HUDEP-2 (cell line): ENCODE data around the gene MMD.
"Not testable (repeated sequence)": the region's sequence is repeated elsewhere in the genome, so short reads cannot be mapped to it uniquely, and the experiment has no call there.

Source experiments
- DNase-seq, 76 experiments: peaks; one replicate each; lab custom pipeline; 2025; ENCODE audit not compliant: unreplicated experiment in 76 of 76; lab: John Stamatoyannopoulos, UW

The MMD gene, protein sequence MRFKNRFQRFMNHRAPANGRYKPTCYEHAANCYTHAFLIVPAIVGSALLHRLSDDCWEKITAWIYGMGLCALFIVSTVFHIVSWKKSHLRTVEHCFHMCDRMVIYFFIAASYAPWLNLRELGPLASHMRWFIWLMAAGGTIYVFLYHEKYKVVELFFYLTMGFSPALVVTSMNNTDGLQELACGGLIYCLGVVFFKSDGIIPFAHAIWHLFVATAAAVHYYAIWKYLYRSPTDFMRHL

DNA sequence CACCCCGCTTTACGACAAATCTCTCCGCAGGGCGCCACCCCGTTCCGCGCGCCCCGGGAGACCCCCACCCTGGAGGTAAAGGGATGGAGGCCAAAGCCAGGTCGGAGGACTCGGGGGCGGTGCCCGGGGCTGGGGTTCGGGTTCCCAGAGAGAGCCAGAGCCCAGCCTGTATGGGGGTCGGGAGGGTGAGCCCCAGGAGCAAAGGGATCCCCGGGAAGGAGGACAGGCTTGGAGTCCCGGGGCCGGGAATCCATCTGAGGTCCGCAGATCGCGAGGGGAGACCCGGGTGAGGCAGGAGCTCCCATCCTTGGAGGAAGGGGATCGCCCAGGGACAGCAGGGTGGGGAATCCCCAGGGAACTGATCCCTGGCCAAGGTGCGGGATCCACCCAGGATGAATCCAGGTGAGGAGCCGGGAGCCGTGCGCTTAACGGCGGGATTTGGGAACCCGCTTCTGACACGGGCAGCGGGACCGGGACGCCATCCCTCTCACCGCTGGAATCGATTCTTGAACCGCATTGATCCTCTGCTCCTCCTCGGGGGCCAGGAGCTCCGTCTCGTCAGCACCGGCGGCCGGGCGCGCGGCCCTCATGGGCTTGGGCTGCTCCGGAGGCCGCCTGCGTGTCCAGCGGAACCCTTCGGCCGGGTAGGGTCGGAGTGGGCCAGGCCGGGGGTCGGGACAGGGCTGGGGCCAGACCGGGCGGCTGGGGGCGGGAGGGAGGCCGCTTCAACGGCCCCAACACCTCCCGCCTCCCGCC is at the start of gene MMD:
TSS of gene MMD (minus strand) at position 657 of the 756 bp plus-strand sequence. CDS start at position 517, 140 bp downstream.
- DNase-seq = peak in 9 of 76 experiments; percentile 9 to 61 (median 35)

DNA sequence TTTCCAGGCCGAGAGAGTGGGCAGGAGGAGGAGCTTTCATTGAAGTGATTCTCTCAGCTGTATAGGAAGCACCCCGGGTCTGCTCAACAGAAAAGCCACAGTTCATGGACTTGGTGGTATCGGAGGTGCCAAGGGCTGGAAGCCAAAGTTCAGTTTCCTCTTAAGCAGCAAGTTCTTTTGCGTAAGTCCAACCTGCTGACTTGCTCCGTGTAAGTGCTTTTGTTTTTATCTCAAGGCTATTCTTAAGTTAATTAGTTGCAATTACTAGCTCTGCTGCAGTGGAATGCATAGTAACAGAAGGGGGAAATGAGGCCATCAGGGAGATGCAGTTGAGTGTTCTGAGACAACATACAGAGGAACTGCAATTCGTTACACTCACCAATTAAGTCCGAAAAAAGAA is 45.0 kb upstream of the MMD start:
- DNase-seq = no peak

DNA sequence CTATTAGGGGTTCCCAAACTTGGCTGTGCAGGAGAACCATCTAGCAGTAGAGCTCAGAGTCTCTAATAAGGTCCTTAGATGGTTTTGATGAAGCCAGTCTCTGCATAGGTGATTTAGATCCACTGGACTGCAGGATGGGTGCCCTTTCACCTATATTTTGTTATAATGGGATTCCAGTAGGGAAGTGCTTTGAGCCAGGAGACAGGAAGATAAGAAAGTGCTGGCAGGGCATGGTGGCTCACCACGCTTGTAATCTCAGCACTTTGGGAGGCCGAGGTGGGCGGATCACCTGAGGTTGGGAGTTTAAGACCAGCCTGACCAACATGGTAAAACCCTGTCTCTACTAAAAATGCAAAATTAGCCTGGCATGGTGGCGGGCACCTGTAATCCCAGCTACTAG is 44.1 kb upstream of the MMD start:
- DNase-seq = not testable (repeated sequence)

DNA sequence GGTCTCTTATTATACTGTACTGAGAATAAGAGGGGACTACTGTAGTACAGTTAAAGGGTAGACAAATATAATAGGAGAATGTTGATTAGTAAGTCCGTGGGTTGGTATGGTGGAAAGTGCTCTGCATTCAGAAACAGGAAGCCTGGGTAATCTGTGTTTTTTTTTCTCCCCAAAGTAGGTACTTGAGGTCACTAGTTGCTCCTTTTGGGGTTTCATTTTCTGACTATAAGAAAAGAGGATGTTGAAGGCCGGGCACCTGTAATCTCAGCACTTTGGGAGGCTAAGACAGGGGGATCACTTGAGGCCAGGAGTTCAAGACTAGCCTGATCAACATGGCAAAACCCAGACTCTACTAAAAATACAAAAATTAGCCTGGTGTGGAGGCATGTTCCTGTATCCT is 42.0 kb upstream of the MMD start:
- DNase-seq = no peak

DNA sequence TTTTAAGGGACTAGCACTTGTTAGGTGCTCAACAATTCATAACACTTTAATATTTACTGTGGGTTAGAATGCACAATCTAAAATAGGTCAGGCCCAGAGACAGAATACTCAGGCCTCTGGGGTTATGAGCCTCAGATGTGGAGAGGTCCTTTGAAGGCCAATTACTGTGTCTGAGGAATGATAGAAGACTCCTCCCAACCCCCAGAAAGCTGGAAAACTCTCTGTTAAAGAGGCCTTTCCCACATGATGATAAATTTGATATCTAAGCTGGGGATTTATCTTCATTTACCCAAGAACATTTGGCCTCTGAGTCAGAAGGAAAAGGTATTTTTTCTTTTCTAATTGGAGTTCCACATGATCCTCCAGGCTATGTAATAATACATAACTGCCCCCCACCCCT is 41.1 kb upstream of the MMD start:
- DNase-seq = no peak

DNA sequence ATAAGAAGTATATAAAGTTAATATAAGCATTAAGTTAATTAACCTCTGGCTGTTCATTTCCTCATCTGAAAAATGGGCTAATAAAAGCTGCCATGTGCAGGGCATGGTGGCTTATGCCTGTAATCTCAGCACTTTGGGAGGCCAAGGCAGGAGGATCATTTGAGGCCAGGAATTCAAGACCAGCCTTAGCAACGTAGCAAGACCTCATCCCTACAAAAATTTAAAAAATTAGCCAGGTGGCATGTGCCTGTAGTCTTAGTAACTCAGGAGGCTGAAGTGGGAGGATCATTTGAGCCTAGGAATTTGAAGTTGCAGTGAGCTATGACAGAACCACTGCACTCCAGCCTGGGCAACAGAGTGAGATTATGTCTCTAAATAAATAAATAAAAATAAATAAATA is 40.6 kb upstream of the MMD start:
- no peak for DNase-seq

DNA sequence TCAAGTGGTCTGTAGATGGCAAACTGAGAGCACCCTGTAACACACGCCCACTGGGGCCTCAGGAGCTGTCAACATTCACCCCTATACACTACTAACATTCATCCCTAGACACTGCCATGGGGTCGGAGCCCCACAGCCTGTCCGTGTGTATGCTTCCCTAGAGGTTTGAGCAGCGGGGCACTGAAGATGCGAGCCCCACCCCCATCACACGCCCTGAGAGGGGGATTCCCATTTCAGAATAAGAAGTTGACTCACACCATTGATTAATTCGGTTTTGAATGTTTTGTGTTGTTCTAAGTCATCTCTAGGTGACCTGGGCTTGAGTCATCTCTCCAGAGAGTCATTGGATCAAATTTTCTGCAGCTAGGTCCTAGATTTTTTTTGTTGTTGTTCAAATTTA is 37.3 kb upstream of the MMD start:
- no peak for DNase-seq

DNA sequence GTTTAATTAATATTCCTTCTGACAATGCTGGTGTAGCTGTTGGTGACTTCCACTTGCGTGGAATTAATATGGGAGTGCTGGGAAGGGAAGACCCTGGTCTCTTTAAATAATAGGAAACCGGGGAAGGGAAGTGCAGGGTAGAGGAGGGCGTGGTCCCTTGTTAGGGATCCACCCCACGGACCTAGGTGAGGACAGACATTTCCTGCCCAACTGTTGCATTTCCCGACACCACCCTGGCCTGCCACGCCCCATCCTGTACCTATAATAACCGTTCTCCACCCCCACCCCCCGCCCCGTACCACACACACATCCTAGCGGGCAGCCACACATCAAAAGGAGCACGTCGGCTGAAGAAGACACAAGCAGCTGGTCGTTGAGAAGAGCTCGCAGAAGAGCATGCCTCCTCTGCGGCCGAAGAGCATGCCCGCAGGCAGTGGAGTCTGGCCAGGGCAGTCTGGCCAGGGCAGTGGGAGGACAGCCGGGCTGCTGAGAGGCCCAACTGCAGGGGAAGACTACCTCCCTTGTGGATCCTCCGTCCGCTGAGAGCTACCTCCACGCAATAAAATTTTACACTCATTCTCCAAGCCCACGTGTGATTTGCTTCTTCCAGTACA is 36.8 kb upstream of the MMD start:
- no peak for DNase-seq

DNA sequence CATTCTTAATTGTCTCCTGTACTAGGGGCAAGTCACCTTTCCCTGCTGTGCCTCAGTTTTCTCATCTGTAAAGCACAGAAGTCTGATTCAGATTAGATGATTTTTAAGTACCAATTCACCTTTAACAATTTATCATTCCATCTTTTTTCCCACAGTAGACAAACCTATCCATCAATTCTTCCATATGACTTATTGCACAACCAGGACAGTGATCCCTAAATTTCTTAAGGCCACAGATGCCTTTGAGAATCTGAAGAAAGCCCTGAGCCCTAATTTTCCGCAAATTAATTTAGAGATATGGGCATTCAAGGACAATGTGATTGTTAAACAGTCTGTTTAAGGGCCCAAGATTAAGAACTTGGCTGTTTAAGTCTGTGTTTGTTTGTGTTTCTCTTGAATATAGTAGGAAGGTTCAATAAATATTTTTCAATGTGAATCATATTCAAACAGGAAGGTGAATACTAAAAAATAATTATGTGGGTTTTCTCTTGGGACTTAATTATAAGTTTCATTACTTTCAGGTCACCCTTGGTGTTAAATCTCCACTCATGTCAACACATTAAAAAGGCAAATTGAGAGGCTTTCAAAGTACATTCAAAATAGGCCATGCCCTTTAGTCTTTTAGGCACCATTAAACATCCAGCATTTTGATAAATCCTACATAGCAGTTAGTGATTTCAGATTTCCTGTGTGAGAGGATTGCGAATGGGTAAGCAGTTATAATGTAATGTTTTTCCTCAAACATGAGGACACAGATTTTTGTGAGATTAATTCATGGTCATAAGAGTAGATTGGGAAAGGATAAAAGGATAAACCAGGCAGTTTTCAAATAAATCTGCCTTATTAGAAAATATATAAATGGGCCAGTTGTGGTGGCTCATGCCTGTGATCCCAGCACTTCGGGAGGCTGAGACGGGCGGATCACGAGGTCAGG is 34.9 kb upstream of the MMD start:
- no peak for DNase-seq

DNA sequence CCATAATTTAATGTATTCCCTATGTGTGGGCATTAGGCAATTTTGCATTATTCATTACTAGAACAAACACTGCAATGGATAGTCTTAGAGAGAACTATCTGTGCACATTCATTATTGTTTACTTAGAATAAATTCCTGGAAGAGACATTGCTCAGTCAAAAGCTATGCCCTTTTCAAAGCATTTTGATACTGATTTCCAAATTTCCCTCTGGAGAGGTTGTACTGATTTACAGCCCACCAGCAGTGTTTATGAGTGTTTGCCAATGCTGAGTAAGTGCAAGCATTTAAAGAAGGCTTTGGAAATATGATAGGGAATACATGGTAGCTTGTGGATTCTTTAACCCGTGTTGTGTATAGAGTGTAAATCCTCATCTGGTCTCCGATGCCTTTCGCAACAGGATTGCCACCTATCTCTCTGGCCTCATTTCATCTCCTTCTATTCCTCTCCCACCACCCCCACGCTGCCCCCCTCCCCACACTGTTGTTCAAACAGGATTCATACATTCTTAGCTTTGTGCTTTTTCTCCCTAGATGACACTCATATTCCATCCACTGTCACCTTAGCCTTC is 33.4 kb upstream of the MMD start:
- no peak for DNase-seq

DNA sequence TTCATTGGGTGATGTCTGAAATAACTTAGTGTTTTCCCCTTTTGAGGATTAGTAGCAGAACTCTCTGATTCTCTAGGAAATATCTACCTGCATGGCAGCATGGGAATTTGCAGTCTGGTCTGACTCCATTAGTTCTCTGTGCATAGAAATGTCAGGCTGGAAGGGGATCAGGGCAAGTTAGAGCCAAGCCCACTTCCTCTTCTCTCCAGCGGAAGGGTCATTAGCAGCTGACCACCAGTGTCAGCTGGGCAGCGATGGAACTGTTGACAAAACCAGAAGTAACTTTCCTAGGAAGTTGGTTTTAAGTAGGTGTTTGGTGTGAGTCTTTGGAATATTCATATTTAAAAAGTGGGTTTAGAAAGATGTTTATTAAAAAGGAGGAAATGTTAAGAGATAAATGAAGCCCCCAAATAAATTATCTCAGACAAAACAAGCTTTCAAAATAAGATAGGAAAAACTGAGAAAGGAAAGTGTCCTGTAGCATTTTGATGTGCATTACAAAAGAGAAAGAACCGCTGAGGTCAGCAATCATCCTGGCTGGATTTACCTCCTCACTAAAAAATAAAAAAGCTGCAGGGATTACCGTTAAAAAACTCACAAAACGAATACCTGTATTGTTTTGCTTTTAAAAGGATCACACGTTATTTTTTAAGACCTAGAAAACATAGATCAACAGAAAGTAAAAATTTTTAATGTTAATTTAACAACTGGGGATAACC is 32.4 kb upstream of the MMD start:
- no peak for DNase-seq

DNA sequence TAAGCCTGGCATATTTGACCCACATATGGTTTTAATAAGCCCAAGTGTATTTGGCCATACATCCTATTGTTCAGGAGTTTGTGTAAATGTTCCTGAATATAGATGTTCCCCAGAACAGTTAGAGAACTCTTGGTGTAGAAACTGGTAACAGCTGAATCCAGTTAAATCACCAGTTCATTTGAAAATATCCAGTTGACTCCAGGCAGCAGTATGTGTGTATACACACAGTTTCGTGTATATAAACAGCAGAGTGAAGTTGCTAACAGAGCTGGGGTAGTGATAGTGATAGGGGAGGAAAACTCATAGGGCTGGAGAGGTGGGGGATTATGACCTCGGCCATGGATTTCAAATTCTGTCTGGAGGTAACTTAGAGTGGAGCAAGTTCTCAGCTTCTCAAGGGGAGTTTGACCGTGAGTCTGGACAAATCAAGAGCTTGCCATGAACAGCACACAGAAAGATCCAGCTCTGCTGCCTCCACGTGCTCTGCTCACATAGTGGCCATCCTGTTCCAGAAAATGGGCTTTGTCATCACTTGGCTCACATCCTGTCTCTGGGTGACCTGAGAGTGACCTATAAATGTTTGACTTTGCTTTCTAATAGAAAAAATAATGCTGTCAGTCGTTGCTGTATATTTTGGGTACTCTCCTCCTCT is 30.6 kb upstream of the MMD start:
- DNase-seq = peak in 28 of 76 experiments; percentile 2 to 50 (median 14)

DNA sequence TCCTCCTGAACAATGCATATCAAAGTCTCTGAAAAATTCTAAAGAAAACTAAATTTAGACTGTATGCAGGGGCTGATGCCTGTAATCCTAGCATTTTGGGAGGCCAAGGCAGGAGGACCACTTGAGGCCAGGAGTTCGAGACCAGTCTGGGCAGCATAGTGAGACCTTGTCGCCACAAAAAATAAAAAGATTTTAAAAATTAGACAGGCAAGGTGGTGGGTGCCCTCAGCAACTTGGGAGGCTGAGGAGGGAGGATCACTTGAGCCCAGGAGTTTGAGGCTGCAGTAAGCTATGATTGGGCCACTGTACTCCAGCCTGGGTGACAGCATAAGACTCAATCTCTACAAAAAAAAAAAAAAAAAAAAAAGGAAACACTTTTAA is 30.1 kb upstream of the MMD start:
- no peak for DNase-seq

DNA sequence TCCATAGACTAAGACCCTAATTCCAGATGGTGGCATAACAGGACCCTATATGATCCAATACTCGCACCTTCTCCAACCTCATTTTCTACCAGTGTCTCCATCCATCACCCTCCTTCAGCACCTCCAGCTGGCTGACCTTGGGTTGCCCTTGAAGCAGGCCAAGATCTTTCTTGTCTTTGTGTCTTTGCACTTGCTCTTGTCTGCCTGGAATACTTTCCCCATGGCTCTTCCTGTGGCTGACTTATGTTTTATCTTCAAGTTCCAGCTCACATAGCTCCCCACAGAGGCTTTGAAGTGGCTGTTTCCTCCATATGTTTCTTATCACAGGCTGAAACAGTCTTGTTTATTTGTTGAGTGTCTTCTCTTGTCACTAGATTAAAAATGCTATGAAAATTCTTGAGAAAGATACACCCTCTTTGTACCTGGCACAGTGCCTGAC is 29.6 kb upstream of the MMD start:
- peak in 74 of 76 experiments; percentile 14 to 94 (median 66) for DNase-seq

DNA sequence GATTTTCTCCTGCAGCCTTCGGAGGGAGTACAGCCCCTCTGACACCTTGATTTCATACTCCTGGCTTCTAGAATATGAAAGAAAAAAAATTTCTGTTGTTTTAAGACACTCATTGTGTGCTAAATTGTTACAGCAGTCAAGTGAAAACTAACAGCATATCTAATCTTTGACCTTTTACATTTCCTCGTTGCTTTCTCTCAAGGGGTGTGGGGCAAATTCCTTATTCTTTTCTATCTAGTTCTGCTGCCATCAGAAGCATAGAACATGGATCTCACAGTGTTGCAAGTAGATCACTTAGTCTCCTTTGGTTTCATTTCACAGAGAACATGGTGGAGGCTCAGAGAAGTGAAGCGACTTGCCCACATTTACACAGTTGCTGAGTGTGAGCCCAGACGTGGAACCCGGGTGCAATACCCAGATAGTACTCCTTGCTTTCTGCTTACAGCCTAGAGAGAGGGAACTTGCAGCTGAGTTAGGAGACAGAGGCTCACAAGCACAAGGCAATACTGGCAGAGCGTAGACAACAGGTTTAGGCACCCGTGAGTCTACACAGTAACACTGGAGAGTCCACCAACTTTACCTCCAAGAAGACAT is 28.7 kb upstream of the MMD start:
- peak in 9 of 76 experiments; percentile 6 to 32 (median 13) for DNase-seq

DNA sequence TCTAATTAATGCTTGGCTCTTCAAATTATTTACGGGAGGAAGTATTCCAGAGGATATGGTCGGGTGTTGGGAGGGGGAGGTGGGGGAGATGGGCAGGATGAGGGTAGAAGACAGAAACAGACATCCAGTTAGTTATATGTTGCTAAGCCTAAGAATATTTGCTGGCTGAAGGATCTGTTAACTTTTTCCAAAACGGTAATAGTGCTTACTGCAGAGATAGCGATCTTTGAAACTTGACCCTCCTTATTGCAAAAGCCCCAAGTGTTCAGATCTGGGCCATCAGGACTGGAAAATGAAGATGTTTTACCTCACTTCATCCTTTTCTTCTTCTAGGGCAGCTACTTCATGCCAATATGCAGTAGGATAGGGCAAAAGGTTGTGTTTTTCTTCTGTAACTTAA is 27.0 kb upstream of the MMD start:
- peak in 2 of 76 experiments; percentile 7 to 8 for DNase-seq

DNA sequence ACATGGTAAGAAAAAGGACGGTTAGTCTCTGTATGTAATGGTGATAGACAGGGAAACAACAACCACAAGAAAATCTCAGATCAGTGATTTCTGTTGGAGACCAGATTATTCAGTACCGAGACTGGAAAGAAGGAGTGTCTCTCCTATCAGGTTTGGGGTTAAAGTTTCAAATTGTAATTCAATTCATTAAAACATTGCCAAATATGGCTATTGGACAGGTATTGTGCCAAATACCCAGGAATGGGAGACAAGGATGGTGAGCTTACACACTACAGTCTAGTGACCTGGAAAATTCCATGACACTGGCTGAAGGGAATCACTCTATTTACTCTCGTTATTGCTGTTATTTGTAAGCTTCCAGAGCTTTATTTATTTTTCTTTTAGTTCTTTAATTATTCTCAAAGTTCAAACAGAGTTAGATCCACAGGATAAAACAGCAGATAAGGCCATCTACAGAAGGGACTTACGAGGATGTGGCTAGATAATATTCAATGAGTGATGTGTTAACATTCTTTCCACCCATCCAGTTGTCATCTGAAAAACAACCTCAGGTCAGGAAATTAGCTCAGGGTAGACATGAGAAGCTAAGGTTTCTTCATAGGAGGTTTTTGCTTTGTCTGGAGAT is 25.1 kb upstream of the MMD start:
- no peak for DNase-seq

DNA sequence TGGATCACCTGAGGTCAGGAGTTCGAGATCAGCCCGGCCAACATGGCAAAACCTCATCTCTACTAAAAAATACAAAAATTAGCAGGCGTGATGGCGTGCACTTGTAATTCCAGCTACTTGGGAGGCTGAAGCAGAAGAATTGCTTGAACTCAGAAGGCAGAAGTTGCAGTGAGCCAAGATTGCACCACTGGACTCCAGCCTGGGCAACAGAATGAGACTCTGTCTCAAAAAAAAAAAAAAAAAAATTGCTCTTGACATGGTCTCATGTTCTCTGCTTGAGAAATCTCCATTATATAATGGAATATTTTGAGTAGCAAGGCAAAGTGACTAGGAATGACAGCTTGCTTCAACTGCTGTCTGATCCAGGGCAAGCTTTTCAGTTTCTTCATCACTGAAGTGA is 24.4 kb upstream of the MMD start:
- DNase-seq = not testable (repeated sequence)
